LNCaP clone FGC (cell line): Measurements from ENCODE around the gene RARB.

Source experiments
- DNase-seq: peaks from one replicate; pipeline ENCODE4 v3.0.0-alpha.2; 2011; ENCODE audit warnings: low read depth
- H3K4me3 ChIP-seq: 2 replicates; pipeline ENCODE4 v1.5.1; 2011; ENCODE audit warnings: mild to moderate bottlenecking, low read depth, low read length, control low read depth
- TF ChIP-seq, protein P1 (sequence below): IDR thresholded peaks from 2 replicates; pipeline ENCODE4 v1.5.1; 2012; ENCODE audit warnings: mild to moderate bottlenecking; ENCODE audit not compliant: control insufficient read depth, insufficient read depth; ENCODE audit errors: extremely low read depth

Gene RARB

DNA sequence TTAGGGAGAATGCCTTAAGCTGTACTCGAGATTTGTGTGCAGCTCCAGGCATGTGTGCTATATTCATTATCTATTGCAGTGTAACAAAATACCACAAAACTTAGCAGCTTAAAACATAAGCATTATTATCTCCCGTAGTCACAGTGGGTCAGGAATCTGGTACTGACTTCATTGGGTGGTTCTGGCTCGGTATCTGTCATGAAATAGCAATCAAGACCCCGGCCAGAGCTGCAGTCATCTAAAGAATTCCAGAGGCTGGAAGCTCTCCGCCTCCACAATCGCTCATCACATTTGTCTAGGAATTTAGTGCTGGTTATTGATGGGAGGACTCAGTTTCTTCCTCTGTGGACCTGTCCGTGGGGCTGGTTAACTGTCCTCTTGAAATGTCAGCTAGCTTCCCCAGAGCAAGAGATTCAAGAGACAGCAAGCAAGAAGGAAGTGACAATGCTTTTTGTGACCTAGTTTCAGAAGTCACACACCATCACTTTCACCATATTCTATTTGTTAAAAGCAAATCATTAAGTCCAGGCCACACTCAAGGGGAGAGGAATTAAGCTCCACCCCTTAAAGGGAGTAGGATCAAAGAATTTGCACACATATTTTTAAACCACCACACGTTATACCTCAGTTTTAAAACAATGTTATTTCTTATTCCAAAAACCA is 160.5 kb downstream of the RARB start:
- TF ChIP-seq, protein P1, sequence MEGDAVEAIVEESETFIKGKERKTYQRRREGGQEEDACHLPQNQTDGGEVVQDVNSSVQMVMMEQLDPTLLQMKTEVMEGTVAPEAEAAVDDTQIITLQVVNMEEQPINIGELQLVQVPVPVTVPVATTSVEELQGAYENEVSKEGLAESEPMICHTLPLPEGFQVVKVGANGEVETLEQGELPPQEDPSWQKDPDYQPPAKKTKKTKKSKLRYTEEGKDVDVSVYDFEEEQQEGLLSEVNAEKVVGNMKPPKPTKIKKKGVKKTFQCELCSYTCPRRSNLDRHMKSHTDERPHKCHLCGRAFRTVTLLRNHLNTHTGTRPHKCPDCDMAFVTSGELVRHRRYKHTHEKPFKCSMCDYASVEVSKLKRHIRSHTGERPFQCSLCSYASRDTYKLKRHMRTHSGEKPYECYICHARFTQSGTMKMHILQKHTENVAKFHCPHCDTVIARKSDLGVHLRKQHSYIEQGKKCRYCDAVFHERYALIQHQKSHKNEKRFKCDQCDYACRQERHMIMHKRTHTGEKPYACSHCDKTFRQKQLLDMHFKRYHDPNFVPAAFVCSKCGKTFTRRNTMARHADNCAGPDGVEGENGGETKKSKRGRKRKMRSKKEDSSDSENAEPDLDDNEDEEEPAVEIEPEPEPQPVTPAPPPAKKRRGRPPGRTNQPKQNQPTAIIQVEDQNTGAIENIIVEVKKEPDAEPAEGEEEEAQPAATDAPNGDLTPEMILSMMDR, result no peak
- no peak for DNase-seq
- H3K4me3 ChIP-seq, result no peak overlapping the region

DNA sequence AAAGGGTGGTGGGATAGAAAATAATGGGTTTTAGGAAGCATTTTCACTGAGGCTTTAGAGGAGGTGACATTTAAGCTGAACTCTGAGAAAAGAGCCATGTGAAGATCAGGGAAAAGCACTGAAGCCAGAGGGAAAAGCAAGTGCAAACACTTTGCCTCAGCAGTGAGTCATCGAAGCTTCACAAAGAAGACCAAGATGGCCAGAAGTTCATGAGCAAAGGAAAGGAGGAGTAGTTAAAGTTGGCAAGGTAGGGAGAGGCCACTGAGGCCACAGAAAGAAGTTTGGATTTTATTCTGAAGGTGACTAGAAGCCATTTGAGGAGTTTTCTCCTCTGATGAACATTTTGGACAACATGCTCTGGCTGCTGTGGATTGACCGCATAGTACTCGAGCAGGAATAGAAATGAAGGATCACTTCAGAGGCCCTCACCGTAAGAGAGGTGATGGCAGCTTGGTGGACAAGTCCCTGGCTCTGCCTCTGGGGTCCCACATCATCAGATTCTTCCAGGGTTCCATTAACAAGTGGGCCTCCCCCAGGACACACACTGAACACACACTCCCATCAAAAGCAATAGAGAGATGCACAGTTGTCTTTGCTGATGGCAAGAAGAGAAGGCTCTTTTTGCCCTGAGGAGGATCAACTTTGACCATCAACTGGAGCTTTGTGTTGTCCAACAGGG is 161.2 kb downstream of the RARB start:
- TF ChIP-seq, protein P1, result no peak
- DNase-seq, result no peak
- H3K4me3 ChIP-seq, result no peak overlapping the region

DNA sequence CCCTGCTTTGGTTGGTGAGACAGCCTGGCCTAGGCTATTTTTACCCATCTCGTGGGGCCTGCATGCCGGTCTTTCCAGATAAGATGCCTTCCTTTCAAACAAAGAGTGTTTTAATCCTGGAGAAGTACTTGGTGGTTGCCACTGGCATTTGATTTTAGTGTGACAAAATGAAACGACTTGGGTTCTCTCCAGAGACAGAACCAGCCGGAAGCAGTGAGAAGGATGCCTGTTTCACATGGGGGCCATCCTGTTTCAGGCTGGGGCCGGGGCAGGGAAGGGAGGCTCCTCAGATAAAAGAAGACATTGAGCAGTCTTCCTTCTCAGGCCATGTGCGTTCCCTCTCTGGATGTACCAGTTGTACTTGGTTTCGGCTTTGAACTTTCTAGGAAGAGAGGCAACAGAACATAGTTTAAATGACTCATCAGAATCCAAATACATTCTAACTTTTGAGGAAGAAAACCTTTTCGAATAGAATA is 161.8 kb downstream of the RARB start:
- H3K4me3 ChIP-seq, result no peak overlapping the region
- TF ChIP-seq, protein P1, result no peak
- DNase-seq, result no peak

DNA sequence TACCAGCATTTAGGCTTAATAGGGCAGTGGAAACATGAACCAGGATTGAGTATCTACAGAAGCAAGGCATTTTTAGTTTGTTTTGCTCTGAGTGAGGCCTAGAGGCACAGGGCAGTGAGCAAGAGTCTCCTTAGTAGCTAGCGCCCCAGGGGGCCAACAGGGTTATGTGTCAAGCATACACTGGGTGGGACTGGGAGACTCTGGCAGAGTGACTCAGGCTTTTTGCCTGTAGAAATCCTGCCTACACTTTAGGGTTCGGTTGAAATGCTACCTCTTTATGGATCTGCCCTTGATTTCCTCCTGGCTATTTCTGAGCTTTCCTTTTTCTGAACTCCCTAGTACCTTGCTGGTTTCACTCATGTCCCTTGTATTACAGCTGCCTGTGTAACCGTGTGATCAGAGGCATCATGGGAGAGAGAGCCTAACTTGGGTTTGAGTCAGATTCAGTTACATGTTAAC is 164.5 kb downstream of the RARB start:
- H3K4me3 ChIP-seq, result no peak overlapping the region
- TF ChIP-seq, protein P1, result no peak
- DNase-seq, result no peak

DNA sequence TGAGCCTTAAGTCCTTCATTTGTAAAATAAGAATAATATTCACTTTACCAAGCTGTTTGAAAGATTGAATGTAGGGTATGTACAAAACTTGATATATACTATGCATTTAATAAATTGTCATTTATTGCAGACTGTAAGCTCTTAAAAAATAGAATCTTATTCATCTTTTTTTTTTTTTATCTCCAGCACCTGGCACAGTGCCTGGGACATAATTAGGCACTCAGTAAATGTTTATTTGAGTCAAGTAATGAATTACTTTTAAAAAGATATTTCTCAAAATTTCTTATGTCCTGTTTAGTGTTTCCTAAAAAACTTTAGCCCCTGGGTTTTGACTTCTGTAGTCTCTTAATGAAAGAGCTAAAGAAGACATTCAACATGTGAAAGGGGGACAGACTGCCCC is 164.9 kb downstream of the RARB start:
- TF ChIP-seq, protein P1, result no peak
- no peak for DNase-seq

DNA sequence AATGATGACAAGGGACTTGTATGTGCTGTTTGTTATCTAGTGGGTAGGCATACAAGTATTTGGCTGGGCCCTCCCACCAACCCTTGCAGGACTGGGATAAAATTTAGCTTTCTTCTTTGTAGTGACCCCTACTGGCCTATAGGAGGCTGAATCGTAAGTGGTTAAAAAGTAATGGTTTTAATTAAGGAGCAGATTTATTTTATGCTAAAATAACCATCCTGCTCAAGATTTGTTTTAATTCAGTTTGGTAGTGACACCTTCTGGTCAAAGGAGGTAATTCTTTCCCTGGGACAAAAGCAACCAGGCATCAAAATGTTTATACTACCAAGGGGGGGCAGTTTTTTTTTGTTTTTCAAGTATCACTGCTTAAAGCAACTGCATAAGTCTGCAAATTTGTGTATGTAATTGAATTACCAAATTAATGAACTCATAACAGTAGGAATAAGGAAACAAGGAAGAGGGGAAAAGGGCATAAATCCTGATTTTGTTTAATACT is 166.0 kb downstream of the RARB start:
- DNase-seq, result peak; percentile 34
- TF ChIP-seq, protein P1, result peak; percentile 52
- no peak overlapping the region for H3K4me3 ChIP-seq

More for the DNA sequence above, 164.9 kb downstream of the RARB start:
- H3K4me3 ChIP-seq, result no peak overlapping the region
